Measurements from ENCODE around the gene AFAP1. TPM values are rescaled to one million over a fixed set of nuclear protein-coding genes. Genes with fewer than 3 reads are reported as not detected.

The AFAP1 gene
- polyA plus RNA-seq, 1 donor (not counting 4 experiments of a cell fraction or from before 2014, with no cell fraction given): 7.6 TPM

DNA sequence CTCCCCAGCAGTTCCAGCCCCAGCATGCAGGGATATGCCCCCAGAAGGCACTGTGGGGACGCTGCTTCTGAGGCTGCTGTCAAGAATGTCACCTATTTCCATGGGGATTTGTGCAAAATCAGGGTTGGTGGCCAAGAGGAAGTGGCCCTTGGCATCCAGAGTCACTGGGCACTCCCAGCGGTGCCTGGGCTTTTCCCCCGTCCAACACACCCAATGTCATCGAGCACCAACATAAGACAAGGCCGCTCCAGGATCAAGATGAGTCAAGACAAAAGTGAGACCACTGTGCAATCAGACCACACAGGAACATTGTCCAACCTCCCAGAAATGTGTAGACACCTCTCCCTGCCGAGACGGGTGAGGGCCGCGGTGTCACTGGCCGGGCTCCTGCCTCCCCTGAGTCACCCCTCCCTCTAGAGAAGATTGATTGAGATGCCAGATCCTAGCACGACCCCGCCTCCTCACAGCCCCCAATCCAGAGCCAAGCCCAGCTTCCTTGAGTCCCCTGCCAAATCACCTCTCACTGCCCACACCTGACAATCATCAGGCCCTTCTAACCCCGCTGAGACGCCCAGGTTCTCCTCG lies 194.3 kb downstream of the AFAP1 start:
- no peaks in the 10 kb centered on the region for H3K9me3 ChIP-seq (ENCODE audit: control insufficient read depth, low read depth, low read length)
- no peak for DNase-seq (ENCODE audit: low read depth, low spot score)
- H3K4me3 ChIP-seq (ENCODE audit: control insufficient read depth in 2 of 3, extremely low read depth in 1 of 3, insufficient read depth in 2 of 3, low read depth in 1 of 3, low read length in 3 of 3): no peak overlapping the region
- TF ChIP-seq, protein P1, sequence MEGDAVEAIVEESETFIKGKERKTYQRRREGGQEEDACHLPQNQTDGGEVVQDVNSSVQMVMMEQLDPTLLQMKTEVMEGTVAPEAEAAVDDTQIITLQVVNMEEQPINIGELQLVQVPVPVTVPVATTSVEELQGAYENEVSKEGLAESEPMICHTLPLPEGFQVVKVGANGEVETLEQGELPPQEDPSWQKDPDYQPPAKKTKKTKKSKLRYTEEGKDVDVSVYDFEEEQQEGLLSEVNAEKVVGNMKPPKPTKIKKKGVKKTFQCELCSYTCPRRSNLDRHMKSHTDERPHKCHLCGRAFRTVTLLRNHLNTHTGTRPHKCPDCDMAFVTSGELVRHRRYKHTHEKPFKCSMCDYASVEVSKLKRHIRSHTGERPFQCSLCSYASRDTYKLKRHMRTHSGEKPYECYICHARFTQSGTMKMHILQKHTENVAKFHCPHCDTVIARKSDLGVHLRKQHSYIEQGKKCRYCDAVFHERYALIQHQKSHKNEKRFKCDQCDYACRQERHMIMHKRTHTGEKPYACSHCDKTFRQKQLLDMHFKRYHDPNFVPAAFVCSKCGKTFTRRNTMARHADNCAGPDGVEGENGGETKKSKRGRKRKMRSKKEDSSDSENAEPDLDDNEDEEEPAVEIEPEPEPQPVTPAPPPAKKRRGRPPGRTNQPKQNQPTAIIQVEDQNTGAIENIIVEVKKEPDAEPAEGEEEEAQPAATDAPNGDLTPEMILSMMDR (optimal IDR thresholded peaks at IDR 0.05 in 1 of 3, IDR thresholded peaks at IDR 0.05 in 1 of 3, conservative IDR thresholded peaks at IDR 0.05 in 1 of 3; ENCODE audit: extremely low read depth in 1 of 3, insufficient read depth in 2 of 3, low read length in 3 of 3): no peak
- TF ChIP-seq EZH2 (IDR thresholded peaks at IDR 0.05; ENCODE audit: low read length): no peak
- H3K27me3 ChIP-seq (ENCODE audit: control insufficient read depth, extremely low read depth, insufficient read depth, low read length): peaks cover 14% of the 10 kb centered on the region
- no peaks in the 10 kb centered on the region for H4K20me1 ChIP-seq (ENCODE audit: control insufficient read depth, extremely low read depth, insufficient read depth, low read length)
- no peaks in the 10 kb centered on the region for H3K9me1 ChIP-seq (ENCODE audit: control insufficient read depth, extremely low read depth, insufficient read depth, low read length)
- H3K27ac ChIP-seq (ENCODE audit: control insufficient read depth, insufficient read depth, low read length): no peak overlapping the region
- no peaks in the 10 kb centered on the region for H3K36me3 ChIP-seq (ENCODE audit: control insufficient read depth in 2 of 2, extremely low read depth in 1 of 2, insufficient read depth in 2 of 2, low read length in 2 of 2)
- H2AFZ ChIP-seq (ENCODE audit: control insufficient read depth, low read length): no peak overlapping the region
- FAIRE-seq: no peak
- H3K4me2 ChIP-seq (ENCODE audit: control insufficient read depth, extremely low read depth, insufficient read depth, low read depth, low read length): no peak overlapping the region
- H3K79me2 ChIP-seq (ENCODE audit: control insufficient read depth, insufficient read depth, low read length): no peaks in the 10 kb centered on the region
- no peaks in the 10 kb centered on the region for H3K4me1 ChIP-seq (ENCODE audit: control insufficient read depth, extremely low read depth, insufficient read depth, low read length)
- no peak overlapping the region for H3K9ac ChIP-seq (ENCODE audit: control insufficient read depth, extremely low read depth, insufficient read depth, low read length)
- dilution Hi-C loops (cut with MboI; ENCODE audit: extremely low pct_ligation_motif_present, low sequenced_read_pairs): no loop called here

- H3K9ac ChIP-seq (ENCODE audit: control insufficient read depth, extremely low read depth, insufficient read depth, low read length): no peak overlapping the region
- no peak for DNase-seq (ENCODE audit: low read depth, low spot score)
- H3K9me1 ChIP-seq (ENCODE audit: control insufficient read depth, extremely low read depth, insufficient read depth, low read length): no peaks in the 10 kb centered on the region
- H3K27me3 ChIP-seq (ENCODE audit: control insufficient read depth, extremely low read depth, insufficient read depth, low read length): peaks cover 14% of the 10 kb centered on the region
- no peak overlapping the region for H3K4me3 ChIP-seq (ENCODE audit: control insufficient read depth in 2 of 3, extremely low read depth in 1 of 3, insufficient read depth in 2 of 3, low read depth in 1 of 3, low read length in 3 of 3)
- H2AFZ ChIP-seq (ENCODE audit: control insufficient read depth, low read length): no peak overlapping the region
- H3K36me3 ChIP-seq (ENCODE audit: control insufficient read depth in 2 of 2, extremely low read depth in 1 of 2, insufficient read depth in 2 of 2, low read length in 2 of 2): no peaks in the 10 kb centered on the region
- TF ChIP-seq, protein P1 (optimal IDR thresholded peaks at IDR 0.05 in 1 of 3, IDR thresholded peaks at IDR 0.05 in 1 of 3, conservative IDR thresholded peaks at IDR 0.05 in 1 of 3; ENCODE audit: extremely low read depth in 1 of 3, insufficient read depth in 2 of 3, low read length in 3 of 3): no peak
- no peak for TF ChIP-seq EZH2 (IDR thresholded peaks at IDR 0.05; ENCODE audit: low read length)
- H3K9me3 ChIP-seq (ENCODE audit: control insufficient read depth, low read depth, low read length): no peaks in the 10 kb centered on the region
- H4K20me1 ChIP-seq (ENCODE audit: control insufficient read depth, extremely low read depth, insufficient read depth, low read length): no peaks in the 10 kb centered on the region
- H3K79me2 ChIP-seq (ENCODE audit: control insufficient read depth, insufficient read depth, low read length): no peaks in the 10 kb centered on the region
- H3K27ac ChIP-seq (ENCODE audit: control insufficient read depth, insufficient read depth, low read length): no peak overlapping the region
- H3K4me1 ChIP-seq (ENCODE audit: control insufficient read depth, extremely low read depth, insufficient read depth, low read length): no peaks in the 10 kb centered on the region
- H3K4me2 ChIP-seq (ENCODE audit: control insufficient read depth, extremely low read depth, insufficient read depth, low read depth, low read length): no peak overlapping the region
- dilution Hi-C loops (cut with MboI; ENCODE audit: extremely low pct_ligation_motif_present, low sequenced_read_pairs): no loop called here
- FAIRE-seq: no peak
These were observed 195.4 kb downstream of the AFAP1 start for GRCh38 chr4:7744142-7744804.
